Stimulated activated CD4-positive, alpha-beta T cell treated with anti-CD3 and anti-CD28 coated beads, Interleukin-1b, Interleukin-23, amount 100 ng/mL, for 1 hour (primary cell): ENCODE data around the gene TRPM5.
A peak's percentile ranks its signal among the peaks of the same experiment; 100 is the strongest.

Source experiments
- DNase-seq, 2 donors: peaks; one replicate each; pipeline ENCODE4 v3.0.0-alpha.2; 2020; ENCODE audit warnings: low read depth in 2 of 2

TRPM5 gene

GRCh38 chr11:2402890-2403645 is 41.2 kb downstream of the TRPM5 start:
- DNase-seq, result no peak

GRCh38 chr11:2402106-2402505 is 42.2 kb downstream of the TRPM5 start:
- no peak for DNase-seq

- DNase-seq, result no peak
Observed at GRCh38 chr11:2401436-2401984, 42.8 kb downstream of the TRPM5 start.

- DNase-seq, result no peak
Observed at GRCh38 chr11:2400762-2401435, 43.4 kb downstream of the TRPM5 start.

DNA sequence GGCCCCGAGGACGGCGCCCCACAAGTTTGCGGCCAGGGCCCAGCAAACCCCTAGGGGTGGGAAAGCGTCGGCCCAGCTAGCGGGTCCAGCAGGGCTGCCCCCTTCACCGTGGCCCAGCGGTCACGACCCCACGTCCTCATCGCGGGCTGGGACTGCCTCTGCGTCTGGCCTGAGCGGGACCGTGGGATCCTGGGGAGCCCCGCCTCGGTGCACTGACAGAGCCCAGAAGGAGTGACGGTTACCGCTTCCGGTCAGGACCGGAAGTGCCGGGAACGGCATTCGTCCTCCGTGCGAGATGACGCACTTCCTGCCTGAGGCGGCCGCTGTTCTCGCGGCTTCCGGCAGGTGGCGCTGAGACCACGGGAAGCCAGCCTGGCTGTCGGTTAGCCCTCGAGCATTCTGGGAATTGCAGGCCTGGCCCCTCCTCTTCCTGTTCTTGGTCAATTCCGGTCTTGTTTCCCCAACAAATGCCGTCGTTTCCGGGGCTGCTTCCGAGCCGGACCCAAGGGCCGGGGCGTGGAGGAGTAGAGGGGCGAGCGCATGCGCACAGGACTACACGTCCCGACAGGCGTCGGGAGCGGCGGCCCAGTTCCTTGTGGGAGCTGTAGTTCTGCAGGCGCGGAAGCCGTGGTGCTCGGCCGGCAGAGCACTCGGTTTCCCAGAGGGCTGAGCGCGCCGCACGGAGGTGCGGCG is 44.1 kb downstream of the TRPM5 start, which contains the start of gene TSSC4:
Gene TSSC4, plus strand, starts transcription at position 682 of the 693 bp plus-strand sequence. CDS start 1,884 bp downstream, outside the sequence.
- peak; percentile 98 to 99 for DNase-seq

- no peak for DNase-seq
Observed at GRCh38 chr11:2399488-2400068, 44.7 kb downstream of the TRPM5 start.

GRCh38 chr11:2398664-2399355 is 45.5 kb downstream of the TRPM5 start:
- no peak for DNase-seq

GRCh38 chr11:2397005-2397404 is 47.3 kb downstream of the TRPM5 start:
- no peak for DNase-seq

- DNase-seq, result no peak
Observed at GRCh38 chr11:2396471-2396870, 47.8 kb downstream of the TRPM5 start.

DNA sequence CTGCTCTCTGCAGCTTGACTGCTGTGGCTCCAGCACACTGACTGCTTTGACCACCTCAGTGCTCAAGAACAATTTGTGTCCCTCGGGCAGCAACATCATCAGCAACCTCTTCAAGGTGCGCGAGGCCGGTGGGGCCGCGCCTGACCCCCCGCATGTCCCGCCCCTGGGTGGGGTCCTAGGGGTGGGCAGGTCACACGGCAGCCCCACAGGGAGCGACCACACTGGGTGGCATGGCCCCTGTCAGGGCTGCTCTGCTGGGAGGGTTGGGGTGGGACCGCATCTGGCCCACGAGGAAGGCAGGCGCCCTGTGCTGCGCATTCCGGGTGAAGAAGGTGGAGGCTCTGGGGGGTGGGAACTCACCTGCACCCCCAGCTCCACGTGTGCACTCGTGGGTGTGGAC is 48.5 kb downstream of the TRPM5 start:
- DNase-seq, result no peak

- DNase-seq, result no peak
Observed at GRCh38 chr11:2395211-2395730, 49.0 kb downstream of the TRPM5 start.

DNA sequence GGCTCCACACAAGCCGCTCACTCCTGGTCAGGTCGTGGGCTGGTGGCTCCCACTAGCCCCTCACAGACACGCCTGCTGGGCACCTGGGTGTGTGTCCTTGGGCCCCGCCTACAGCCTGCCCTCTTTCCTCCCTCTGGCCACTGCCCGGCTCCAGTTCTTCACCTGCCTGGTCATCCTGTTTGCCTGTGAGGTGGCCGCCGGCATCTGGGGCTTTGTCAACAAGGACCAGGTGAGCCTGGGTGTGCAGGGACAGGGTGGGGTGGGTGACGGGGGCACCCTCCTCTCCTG is 49.6 kb downstream of the TRPM5 start:
- DNase-seq, result no peak
